ENCODE data around the gene CTXN3. TPM values are rescaled to one million over a fixed set of nuclear protein-coding genes. Genes with fewer than 3 reads are reported as not detected.

CTXN3 gene
- polyA plus RNA-seq, 1 donor (not counting 4 experiments of a cell fraction or from before 2014, with no cell fraction given) = 0.22 TPM

DNA sequence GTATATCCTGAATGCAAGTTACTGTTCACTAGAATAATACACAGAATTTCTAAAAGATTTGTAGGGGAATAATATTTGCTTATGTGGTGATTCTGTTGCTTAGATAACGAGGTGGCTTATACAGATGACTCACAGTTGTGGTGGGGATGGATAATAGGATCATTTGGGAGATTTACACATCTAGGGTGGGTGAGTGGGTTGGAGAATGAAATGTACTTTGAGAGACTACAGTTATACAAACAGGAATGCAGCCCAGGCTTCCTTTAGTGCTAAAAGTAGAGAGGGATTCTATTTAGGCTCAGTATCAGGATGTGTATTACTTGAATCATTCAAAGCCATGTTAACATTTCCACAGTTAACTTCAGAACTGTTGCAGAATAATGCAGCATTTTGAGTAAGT lies 1.8 kb downstream of the CTXN3 start:
- no peak overlapping the region for H3K9ac ChIP-seq (ENCODE audit: control insufficient read depth, extremely low read depth, insufficient read depth, low read length)
- FAIRE-seq = peak; percentile 36
- H3K4me3 ChIP-seq (ENCODE audit: control insufficient read depth in 2 of 3, extremely low read depth in 1 of 3, insufficient read depth in 2 of 3, low read depth in 1 of 3, low read length in 3 of 3) = no peak overlapping the region
- DNase-seq (ENCODE audit: low read depth, low spot score) = no peak
- H4K20me1 ChIP-seq (ENCODE audit: control insufficient read depth, extremely low read depth, insufficient read depth, low read length) = no peaks in the 10 kb centered on the region
- no peak for TF ChIP-seq EZH2 (IDR thresholded peaks at IDR 0.05; ENCODE audit: low read length)
- TF ChIP-seq, protein P1, sequence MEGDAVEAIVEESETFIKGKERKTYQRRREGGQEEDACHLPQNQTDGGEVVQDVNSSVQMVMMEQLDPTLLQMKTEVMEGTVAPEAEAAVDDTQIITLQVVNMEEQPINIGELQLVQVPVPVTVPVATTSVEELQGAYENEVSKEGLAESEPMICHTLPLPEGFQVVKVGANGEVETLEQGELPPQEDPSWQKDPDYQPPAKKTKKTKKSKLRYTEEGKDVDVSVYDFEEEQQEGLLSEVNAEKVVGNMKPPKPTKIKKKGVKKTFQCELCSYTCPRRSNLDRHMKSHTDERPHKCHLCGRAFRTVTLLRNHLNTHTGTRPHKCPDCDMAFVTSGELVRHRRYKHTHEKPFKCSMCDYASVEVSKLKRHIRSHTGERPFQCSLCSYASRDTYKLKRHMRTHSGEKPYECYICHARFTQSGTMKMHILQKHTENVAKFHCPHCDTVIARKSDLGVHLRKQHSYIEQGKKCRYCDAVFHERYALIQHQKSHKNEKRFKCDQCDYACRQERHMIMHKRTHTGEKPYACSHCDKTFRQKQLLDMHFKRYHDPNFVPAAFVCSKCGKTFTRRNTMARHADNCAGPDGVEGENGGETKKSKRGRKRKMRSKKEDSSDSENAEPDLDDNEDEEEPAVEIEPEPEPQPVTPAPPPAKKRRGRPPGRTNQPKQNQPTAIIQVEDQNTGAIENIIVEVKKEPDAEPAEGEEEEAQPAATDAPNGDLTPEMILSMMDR (optimal IDR thresholded peaks at IDR 0.05 in 1 of 3, IDR thresholded peaks at IDR 0.05 in 1 of 3, conservative IDR thresholded peaks at IDR 0.05 in 1 of 3; ENCODE audit: extremely low read depth in 1 of 3, insufficient read depth in 2 of 3, low read length in 3 of 3) = no peak
- H3K27ac ChIP-seq (ENCODE audit: control insufficient read depth, insufficient read depth, low read length) = no peak overlapping the region
- no peaks in the 10 kb centered on the region for H3K79me2 ChIP-seq (ENCODE audit: control insufficient read depth, insufficient read depth, low read length)
- dilution Hi-C loops (cut with MboI; ENCODE audit: extremely low pct_ligation_motif_present, low sequenced_read_pairs) = no loop called here
- no peaks in the 10 kb centered on the region for H3K9me1 ChIP-seq (ENCODE audit: control insufficient read depth, extremely low read depth, insufficient read depth, low read length)
- no peak overlapping the region for H2AFZ ChIP-seq (ENCODE audit: control insufficient read depth, low read length)
- H3K36me3 ChIP-seq (ENCODE audit: control insufficient read depth in 2 of 2, extremely low read depth in 1 of 2, insufficient read depth in 2 of 2, low read length in 2 of 2) = no peaks in the 10 kb centered on the region
- H3K4me2 ChIP-seq (ENCODE audit: control insufficient read depth, extremely low read depth, insufficient read depth, low read depth, low read length) = no peak overlapping the region
- H3K4me1 ChIP-seq (ENCODE audit: control insufficient read depth, extremely low read depth, insufficient read depth, low read length) = peaks cover 34% of the 10 kb centered on the region
- H3K27me3 ChIP-seq (ENCODE audit: control insufficient read depth, extremely low read depth, insufficient read depth, low read length) = peaks cover 3% of the 10 kb centered on the region
- no peaks in the 10 kb centered on the region for H3K9me3 ChIP-seq (ENCODE audit: control insufficient read depth, low read depth, low read length)

DNA sequence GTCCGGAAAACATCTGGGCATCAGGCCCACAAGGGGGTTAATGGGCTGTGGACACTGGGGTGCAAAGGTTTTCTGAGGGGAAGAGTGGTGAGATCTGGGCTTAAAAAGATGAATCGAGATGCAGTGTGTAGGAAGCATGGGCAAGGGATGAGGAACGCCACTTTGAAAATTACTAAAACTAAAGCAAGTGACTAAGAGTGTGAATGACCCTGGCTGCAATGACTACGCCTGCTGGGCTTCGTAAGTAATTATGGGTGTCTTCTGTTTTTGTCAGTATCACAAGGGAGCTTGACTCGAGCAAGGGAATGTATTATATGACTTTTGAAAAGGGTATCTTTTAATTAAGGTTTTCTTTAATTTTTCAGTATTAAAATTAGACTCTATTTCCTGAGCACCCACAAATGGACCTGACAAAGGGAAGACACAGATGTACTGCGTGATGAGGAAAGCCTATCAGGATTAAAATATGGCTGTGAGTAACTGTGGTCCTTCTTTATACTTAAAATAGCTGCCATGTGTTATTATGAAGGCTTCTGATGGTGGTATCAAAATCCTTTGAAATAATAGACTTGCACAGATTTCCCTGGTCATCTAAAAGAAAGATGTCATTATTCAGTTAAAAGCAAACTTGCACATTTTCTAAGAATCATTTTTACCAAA lies 4.2 kb downstream of the CTXN3 start:
- no peak overlapping the region for H3K9ac ChIP-seq (ENCODE audit: control insufficient read depth, extremely low read depth, insufficient read depth, low read length)
- no peak for DNase-seq (ENCODE audit: low read depth, low spot score)
- H3K9me3 ChIP-seq (ENCODE audit: control insufficient read depth, low read depth, low read length) = no peaks in the 10 kb centered on the region
- H3K27me3 ChIP-seq (ENCODE audit: control insufficient read depth, extremely low read depth, insufficient read depth, low read length) = peaks cover 3% of the 10 kb centered on the region
- H3K4me3 ChIP-seq (ENCODE audit: control insufficient read depth in 2 of 3, extremely low read depth in 1 of 3, insufficient read depth in 2 of 3, low read depth in 1 of 3, low read length in 3 of 3) = no peak overlapping the region
- H3K9me1 ChIP-seq (ENCODE audit: control insufficient read depth, extremely low read depth, insufficient read depth, low read length) = no peaks in the 10 kb centered on the region
- H3K79me2 ChIP-seq (ENCODE audit: control insufficient read depth, insufficient read depth, low read length) = no peaks in the 10 kb centered on the region
- H3K27ac ChIP-seq (ENCODE audit: control insufficient read depth, insufficient read depth, low read length) = no peak overlapping the region
- H3K4me2 ChIP-seq (ENCODE audit: control insufficient read depth, extremely low read depth, insufficient read depth, low read depth, low read length) = no peak overlapping the region
- H2AFZ ChIP-seq (ENCODE audit: control insufficient read depth, low read length) = no peak overlapping the region
- dilution Hi-C loops (cut with MboI; ENCODE audit: extremely low pct_ligation_motif_present, low sequenced_read_pairs) = no loop called here
- H4K20me1 ChIP-seq (ENCODE audit: control insufficient read depth, extremely low read depth, insufficient read depth, low read length) = no peaks in the 10 kb centered on the region
- FAIRE-seq = no peak
- H3K4me1 ChIP-seq (ENCODE audit: control insufficient read depth, extremely low read depth, insufficient read depth, low read length) = peaks cover 29% of the 10 kb centered on the region
- TF ChIP-seq EZH2 (IDR thresholded peaks at IDR 0.05; ENCODE audit: low read length) = no peak
- no peaks in the 10 kb centered on the region for H3K36me3 ChIP-seq (ENCODE audit: control insufficient read depth in 2 of 2, extremely low read depth in 1 of 2, insufficient read depth in 2 of 2, low read length in 2 of 2)

- dilution Hi-C loops (cut with MboI; ENCODE audit: extremely low pct_ligation_motif_present, low sequenced_read_pairs) = no loop called here
- Histone ChIP-seq H4K20me1 (ENCODE audit: control insufficient read depth, extremely low read depth, insufficient read depth, low read length) (no peaks in the 10 kb centered on the region), H3K4me3 (ENCODE audit: control insufficient read depth in 2 of 3, extremely low read depth in 1 of 3, insufficient read depth in 2 of 3, low read depth in 1 of 3, low read length in 3 of 3) (no peak overlapping the region), H3K9me3 (ENCODE audit: control insufficient read depth, low read depth, low read length) (no peaks in the 10 kb centered on the region), H3K36me3 (ENCODE audit: control insufficient read depth in 2 of 2, extremely low read depth in 1 of 2, insufficient read depth in 2 of 2, low read length in 2 of 2) (no peaks in the 10 kb centered on the region), H3K27me3 (ENCODE audit: control insufficient read depth, extremely low read depth, insufficient read depth, low read length) (peaks cover 3% of the 10 kb centered on the region), H3K4me1 (ENCODE audit: control insufficient read depth, extremely low read depth, insufficient read depth, low read length) (no peaks in the 10 kb centered on the region), H2AFZ (ENCODE audit: control insufficient read depth, low read length) (no peak overlapping the region), H3K79me2 (ENCODE audit: control insufficient read depth, insufficient read depth, low read length) (no peaks in the 10 kb centered on the region), H3K4me2 (ENCODE audit: control insufficient read depth, extremely low read depth, insufficient read depth, low read depth, low read length) (no peak overlapping the region), H3K27ac (ENCODE audit: control insufficient read depth, insufficient read depth, low read length) (no peak overlapping the region), H3K9ac (ENCODE audit: control insufficient read depth, extremely low read depth, insufficient read depth, low read length) (no peak overlapping the region), H3K9me1 (ENCODE audit: control insufficient read depth, extremely low read depth, insufficient read depth, low read length) (no peaks in the 10 kb centered on the region)
- no peak for TF ChIP-seq EZH2 (IDR thresholded peaks at IDR 0.05; ENCODE audit: low read length)
- TF ChIP-seq, protein P1 (optimal IDR thresholded peaks at IDR 0.05 in 1 of 3, IDR thresholded peaks at IDR 0.05 in 1 of 3, conservative IDR thresholded peaks at IDR 0.05 in 1 of 3; ENCODE audit: extremely low read depth in 1 of 3, insufficient read depth in 2 of 3, low read length in 3 of 3) = no peak
- DNase-seq (ENCODE audit: low read depth, low spot score) (no peak), FAIRE-seq (no peak)
Measured at GRCh38 chr5:127656825-127657224, 7.9 kb downstream of the CTXN3 start.
